H1 (cell line): ENCODE measurements around the gene CCDC78. TPM values are rescaled to one million over a fixed set of nuclear protein-coding genes. Genes with fewer than 3 reads are reported as not detected.
A peak's percentile ranks its signal among the peaks of the same experiment; 100 is the strongest.

Source experiments
- CTCF ChIA-PET: fragments of 300-600 bp; sonication (Branson Sonifier 250); formaldehyde crosslinking; loops from one replicate; lab custom pipeline; 2021; ENCODE audit not compliant: partially characterized antibody; lab: Charles Lee
- POLR2A ChIA-PET: fragments of 300-600 bp; sonication (Branson Sonifier 250); formaldehyde crosslinking; loops from one replicate; lab custom pipeline; 2021; ENCODE audit warnings: inconsistent platforms; ENCODE audit not compliant: partially characterized antibody; lab: Charles Lee
- DNase-seq, 2 experiments: peaks; one replicate each; pipeline versions ENCODE4 v3.0.0 to v3.0.0-alpha.2; 2010 to 2022; ENCODE audit warnings: low spot score in 2 of 2, low read depth in 1 of 2, mixed read lengths in 1 of 2
- FAIRE-seq: peaks from 2 replicates; lab custom pipeline; 2011; peaks lifted over from hg19 to GRCh38; lab: Jason Lieb, UNC
- H2AFZ ChIP-seq: 2 replicates; pipeline ENCODE4 v1.8.1; 2012; ENCODE audit warnings: low read length, inconsistent platforms
- H2AK5ac ChIP-seq: 2 replicates; pipeline ENCODE4 v1.6.1; 2013; ENCODE audit warnings: low read depth, low read length
- H2BK120ac ChIP-seq: replicated peaks from 2 replicates; pipeline ENCODE3; 2013; ENCODE audit warnings: low read depth, low read length, inconsistent platforms
- H2BK12ac ChIP-seq: 2 replicates; pipeline ENCODE4 v1.6.1; 2013; ENCODE audit warnings: low read depth, low read length
- H2BK15ac ChIP-seq: 2 replicates; pipeline ENCODE4 v1.6.1; 2013; ENCODE audit warnings: low read length
- H2BK20ac ChIP-seq: 2 replicates; pipeline ENCODE4 v1.6.1; 2013; ENCODE audit warnings: low read length
- H2BK5ac ChIP-seq: 2 replicates; pipeline ENCODE4 v1.6.1; 2013; ENCODE audit warnings: low read depth, low read length
- H3K14ac ChIP-seq: 2 replicates; pipeline ENCODE4 v1.6.1; 2013; ENCODE audit warnings: inconsistent platforms; ENCODE audit not compliant: insufficient read length
- H3K18ac ChIP-seq: 2 replicates; pipeline ENCODE4 v1.6.1; 2013; ENCODE audit warnings: low read length; ENCODE audit errors: extremely low read depth
- H3K23ac ChIP-seq: 2 replicates; pipeline ENCODE4 v1.6.1; 2013; ENCODE audit warnings: inconsistent platforms; ENCODE audit not compliant: insufficient read length
- H3K23me2 ChIP-seq: 2 replicates; pipeline ENCODE4 v1.6.1; 2013; ENCODE audit warnings: low read depth, low read length
- H3K27ac ChIP-seq: 2 replicates; pipeline ENCODE4 v1.6.1; 2011; ENCODE audit warnings: low read depth, low read length, inconsistent platforms
- H3K27me3 ChIP-seq, 4 experiments: replicated peaks in 1 of 4; 1 replicate in 1 of 4; 2 replicates in 3 of 4; pipeline versions ENCODE4 v1.6.1 to v1.8.1; 2011 to 2013; ENCODE audit warnings: low read length in 3 of 4, mild to moderate bottlenecking in 3 of 4, inconsistent platforms in 2 of 4, mixed read lengths in 2 of 4, moderate library complexity in 1 of 4; ENCODE audit not compliant: control insufficient read depth in 3 of 4, insufficient read depth in 3 of 4; ENCODE audit errors: extremely low read depth in 1 of 4
- H3K36me3 ChIP-seq, 4 experiments: 2 replicates each; pipeline versions ENCODE4 v1.6.1 to v1.8.1; 2011 to 2013; ENCODE audit warnings: mild to moderate bottlenecking in 4 of 4, low read length in 3 of 4, moderate library complexity in 2 of 4, control low read depth in 1 of 4, inconsistent platforms in 1 of 4; ENCODE audit not compliant: insufficient read depth in 4 of 4, control insufficient read depth in 2 of 4
- H3K4ac ChIP-seq: replicated peaks from 2 replicates; pipeline ENCODE3; 2013; ENCODE audit warnings: low read length, low read depth, mixed read lengths, inconsistent platforms; ENCODE audit not compliant: insufficient read length
- H3K4me1 ChIP-seq, 4 experiments: replicated peaks in 1 of 4; 1 replicate in 1 of 4; 2 replicates in 3 of 4; pipeline versions ENCODE4 v1.6.1 to v1.8.1; 2011 to 2013; ENCODE audit warnings: low read length in 3 of 4, inconsistent platforms in 2 of 4, mixed read lengths in 1 of 4; ENCODE audit not compliant: insufficient read depth in 4 of 4, control insufficient read depth in 3 of 4
- H3K4me2 ChIP-seq, 2 experiments: 2 replicates each; pipeline versions ENCODE4 v1.6.1 to v1.8.1; 2011 to 2013; ENCODE audit warnings: low read depth in 2 of 2, low read length in 2 of 2, control low read depth in 1 of 2, inconsistent platforms in 1 of 2, mild to moderate bottlenecking in 1 of 2; ENCODE audit not compliant: insufficient read depth in 1 of 2
- H3K4me3 ChIP-seq, 4 experiments: fragments of 200-600, 300-600 bp in 1 of 4; sonication (generic), shearing (Covaris generic), sonication (Bioruptor Twin) in 1 of 4; 2 replicates each; pipeline versions ENCODE4 v1.5.1 to v1.8.1; 2011 to 2016; ENCODE audit warnings: low read length in 4 of 4, low read depth in 3 of 4, control low read depth in 2 of 4, inconsistent platforms in 2 of 4, mild to moderate bottlenecking in 2 of 4, mixed read lengths in 1 of 4, moderate library complexity in 1 of 4; ENCODE audit not compliant: insufficient read depth in 2 of 4; ENCODE audit errors: extremely low read depth in 1 of 4
- H3K56ac ChIP-seq: replicated peaks from 2 replicates; pipeline ENCODE3; 2013; ENCODE audit warnings: low read depth, mild to moderate bottlenecking, mixed read lengths, low read length, inconsistent platforms; ENCODE audit not compliant: insufficient read length
- H3K79me1 ChIP-seq: 2 replicates; pipeline ENCODE4 v1.6.1; 2013; ENCODE audit warnings: low read depth, low read length, control low read depth
- H3K79me2 ChIP-seq, 2 experiments: 2 replicates each; pipeline versions ENCODE4 v1.6.1 to v1.8.1; 2012 to 2013; ENCODE audit warnings: low read length in 2 of 2, mild to moderate bottlenecking in 2 of 2, inconsistent platforms in 1 of 2; ENCODE audit not compliant: insufficient read depth in 2 of 2, control insufficient read depth in 1 of 2
- H3K9ac ChIP-seq, 4 experiments: replicated peaks in 1 of 4; 1 replicate in 1 of 4; 2 replicates in 3 of 4; pipeline versions ENCODE4 v1.6.1 to v1.8.1; 2011 to 2013; ENCODE audit warnings: low read depth in 3 of 4, low read length in 3 of 4, control low read depth in 2 of 4, mild to moderate bottlenecking in 2 of 4, moderate library complexity in 2 of 4, inconsistent platforms in 1 of 4; ENCODE audit errors: extremely low read depth in 1 of 4
- H3K9me3 ChIP-seq, 2 experiments: 2 replicates each; pipeline versions ENCODE4 v1.6.1 to v1.8.1; 2012 to 2013; ENCODE audit warnings: mild to moderate bottlenecking in 2 of 2, moderate library complexity in 2 of 2, control low read depth in 1 of 2, inconsistent platforms in 1 of 2, low read depth in 1 of 2, low read length in 1 of 2, mixed read lengths in 1 of 2; ENCODE audit not compliant: insufficient read depth in 2 of 2
- H4K20me1 ChIP-seq, 2 experiments: replicated peaks in 1 of 2; 2 replicates each; pipeline versions ENCODE3 to v1.8.1; 2011 to 2013; ENCODE audit warnings: inconsistent platforms in 2 of 2, low read length in 2 of 2, mild to moderate bottlenecking in 1 of 2; ENCODE audit not compliant: insufficient read depth in 2 of 2, control insufficient read depth in 1 of 2
- H4K5ac ChIP-seq: 2 replicates; pipeline ENCODE4 v1.6.1; 2013; ENCODE audit warnings: low read length, low read depth, mixed read lengths, inconsistent platforms; ENCODE audit not compliant: insufficient read length
- H4K8ac ChIP-seq: 2 replicates; pipeline ENCODE4 v1.8.0; 2013; ENCODE audit warnings: mild to moderate bottlenecking, moderate library complexity, low read length, inconsistent platforms; ENCODE audit not compliant: insufficient read depth; ENCODE audit errors: extremely low read depth
- H4K91ac ChIP-seq: replicated peaks from 2 replicates; pipeline ENCODE3; 2013; ENCODE audit warnings: low read length, mixed read lengths, inconsistent platforms; ENCODE audit not compliant: insufficient read length
- GABPA ChIP-seq: IDR thresholded peaks from 2 replicates; pipeline ENCODE4 v1.6.1; 2011; ENCODE audit warnings: mild to moderate bottlenecking, low read length, moderate library complexity, borderline replicate concordance; ENCODE audit not compliant: insufficient read depth
- SAP30 ChIP-seq: fragments of 300-600 bp; sonication (generic); IDR thresholded peaks from 2 replicates; pipeline ENCODE4 v1.7.1; 2012; ENCODE audit warnings: low read length, moderate library complexity, mild to moderate bottlenecking, inconsistent platforms; ENCODE audit not compliant: insufficient read depth, insufficient replicate concordance
- WGBS, 2 experiments: shearing (Covaris generic) in 1 of 2; methylation state at CpG; one replicate each; pipeline versions ENCODE4 v1.1.6 to v1.1.7; 2013 to 2015; ENCODE audit warnings: low lambda C conversion rate in 2 of 2, mixed read lengths in 2 of 2, inconsistent platforms in 1 of 2, low coverage in 1 of 2, missing lambda C conversion rate in 1 of 2; ENCODE audit not compliant: insufficient replicate concordance in 2 of 2, insufficient coverage in 1 of 2, insufficient read length in 1 of 2; ENCODE audit errors: extremely low coverage in 1 of 2, missing lambda C conversion rate in 1 of 2; 5-methylcytosine and 5-hydroxymethylcytosine counted together
- polyA plus RNA-seq, 7 experiments: library from polyadenylated mRNA; depleted of rRNA in 3 of 7; stranded (reverse) in 5 of 7; unstranded in 2 of 7; fragments of >200 nt in 5 of 7; fragments of 200-250 nt in 2 of 7; gene quantifications; 1 replicate in 5 of 7; 2 replicates in 1 of 7; 4 replicates in 1 of 7; pipeline versions ENCODE4 v1.2.1 to v1.2.3, GENCODE V29; 2011 to 2013; ENCODE audit warnings: missing spikeins in 2 of 7, mixed read lengths in 2 of 7
- total RNA-seq: library from RNA; stranded (reverse); fragmentation: NEBNext Ultra II Directional; extraction: Animal tissue kit (Norgen Biotek cat#: 25700); gene quantifications from 2 replicates; pipeline ENCODE4 v1.2.1, GENCODE V29; 2021

CCDC78 gene
- total and polyA plus RNA-seq, 2 of the 8 experiments (the other 6 are each of a cell fraction or from before 2014, with no cell fraction given): 7.1 to 8.5 TPM

DNA sequence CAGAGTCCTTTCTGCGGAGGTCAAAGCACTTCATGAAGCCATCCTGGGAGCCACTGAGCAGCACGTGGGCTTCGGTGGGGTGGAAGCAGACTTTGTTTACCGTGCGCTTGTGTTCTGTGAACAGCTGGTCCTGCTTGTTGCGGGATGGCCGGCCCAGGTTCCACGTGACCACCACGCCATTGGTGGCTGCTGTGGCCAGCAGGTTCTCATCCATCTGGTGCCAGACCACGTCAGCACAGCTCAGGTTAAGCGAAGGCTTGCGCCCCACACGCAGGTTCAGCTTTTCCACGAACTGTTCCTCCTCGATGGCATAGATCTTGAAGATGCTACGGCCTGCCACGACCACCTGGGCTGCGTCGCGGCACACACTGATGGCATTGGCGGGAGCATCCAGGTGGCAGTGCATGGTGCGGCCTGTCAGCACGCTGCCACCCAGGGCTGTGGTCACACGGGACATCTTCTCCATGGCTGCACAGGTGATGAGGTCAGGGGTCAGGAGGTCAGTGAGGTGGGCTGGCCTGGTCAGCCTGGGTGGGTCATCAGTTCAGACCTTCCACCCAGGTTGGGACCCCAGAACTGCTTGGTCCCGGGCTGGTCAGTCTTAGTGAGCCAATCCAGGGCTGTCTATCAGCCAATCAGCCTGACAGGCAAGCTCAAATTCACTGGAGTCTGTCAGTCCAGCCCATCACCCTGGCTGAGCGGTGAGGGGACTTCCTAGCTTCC lies 36.9 kb downstream of the CCDC78 start:
- Histone ChIP-seq H3K23me2 (peaks cover 12% of the 10 kb centered on the region), H2AK5ac (no peak overlapping the region), H3K36me3 (peaks cover 0 to 14% (median 2%) of the 10 kb centered on the region in 4 experiments; a peak in 3 of 8 replicates), H3K27me3 (peaks cover 0 to 29% (median 13%) of the 10 kb centered on the region in 4 experiments; a peak in 5 of 7 replicates), H2BK15ac (no peak overlapping the region; the same call in 1 of the 2 replicates), H3K23ac (no peak overlapping the region), H4K8ac (peak overlapping the region; percentile 94), H3K4me2 (peak overlapping the region; percentile 71 to 97), H2AFZ (no peak overlapping the region), H3K27ac (no peak overlapping the region), H3K79me2 (no peaks in the 10 kb centered on the region), H4K5ac (no peak overlapping the region), H3K4me3 (peak overlapping the region; percentile 76 to 90 (median 82)), H2BK120ac (no peak overlapping the region), H3K9ac (peak overlapping the region; percentile 50 to 70 (median 55); a peak in 6 of 7 replicates), H3K18ac (no peak overlapping the region), H3K9me3 (no peaks in the 10 kb centered on the region), H4K91ac (no peak overlapping the region), H3K14ac (no peak overlapping the region), H3K4ac (no peak overlapping the region), H3K4me1 (peaks cover 0 to 16% (median 7%) of the 10 kb centered on the region in 4 experiments; a peak in 5 of 7 replicates), H3K56ac (no peak overlapping the region), H2BK5ac (no peak overlapping the region), H4K20me1 (peaks cover 0 to 11% of the 10 kb centered on the region in 2 experiments), H3K79me1 (peaks cover 4% of the 10 kb centered on the region), H2BK20ac (no peak overlapping the region), H2BK12ac (peak overlapping the region; percentile 50; the same call in 1 of the 2 replicates)
- DNase-seq (no peak), FAIRE-seq (no peak)
- POLR2A ChIA-PET: interaction anchor here (1.2 to 4.1 kb wide), 13 partner anchors 9 to 165 kb away, joined by 3 to 39 read pairs (median 7); partner anchors contain the start of genes ANTKMT, METRN, RHBDL1 and STUB1
- 89% methylated on average over 26 of the region's 26 CpGs; no CpG with 5 or more reads in 1 of the 2 experiments for WGBS, 2 experiments
- TF ChIP-seq GABPA (no peak), SAP30 (peak; percentile 37)
- CTCF ChIA-PET: interaction anchor here (0.8 to 6.0 kb wide), 6 partner anchors 18 to 1000 kb away, joined by 3 to 75 read pairs (median 4); partner anchors contain the start of genes RHBDL1 and RHOT2
